ENCODE results near the gene SUGP1. TPM values are rescaled to one million over a fixed set of nuclear protein-coding genes. Genes with fewer than 3 reads are reported as not detected.

Gene SUGP1
- total RNA-seq, 1 donor from 2014 or later = 25.5 TPM

DNA sequence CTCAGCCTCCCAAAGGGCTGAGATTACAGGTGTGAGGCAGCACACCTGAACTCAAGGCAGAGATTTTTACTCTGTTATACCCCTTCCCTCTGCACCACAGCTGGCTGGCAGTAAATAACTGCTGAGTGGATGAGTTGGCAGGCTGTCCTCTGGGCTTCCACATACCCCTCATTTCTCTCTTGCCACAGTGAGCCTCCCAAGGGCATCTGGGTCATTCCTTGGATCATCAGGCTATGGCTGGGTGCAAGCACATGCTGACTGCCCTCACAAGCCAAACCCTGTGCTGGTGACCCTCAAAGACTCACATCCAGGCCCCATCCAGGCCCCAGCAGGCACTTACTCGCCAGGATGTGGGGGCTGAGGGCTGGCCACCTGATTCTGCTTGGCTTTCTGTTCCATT lies 4.2 kb downstream of the SUGP1 start:
- no peak for DNase-seq (ENCODE audit: extremely low spot score in 2 of 2)
- H3K27me3 ChIP-seq = no peaks in the 10 kb centered on the region
- TF ChIP-seq POLR2AphosphoS5 (IDR thresholded peaks at IDR 0.05; ENCODE audit: insufficient read depth in 1 of 2, low read depth in 1 of 2) = no peak
- TF ChIP-seq, protein P1, sequence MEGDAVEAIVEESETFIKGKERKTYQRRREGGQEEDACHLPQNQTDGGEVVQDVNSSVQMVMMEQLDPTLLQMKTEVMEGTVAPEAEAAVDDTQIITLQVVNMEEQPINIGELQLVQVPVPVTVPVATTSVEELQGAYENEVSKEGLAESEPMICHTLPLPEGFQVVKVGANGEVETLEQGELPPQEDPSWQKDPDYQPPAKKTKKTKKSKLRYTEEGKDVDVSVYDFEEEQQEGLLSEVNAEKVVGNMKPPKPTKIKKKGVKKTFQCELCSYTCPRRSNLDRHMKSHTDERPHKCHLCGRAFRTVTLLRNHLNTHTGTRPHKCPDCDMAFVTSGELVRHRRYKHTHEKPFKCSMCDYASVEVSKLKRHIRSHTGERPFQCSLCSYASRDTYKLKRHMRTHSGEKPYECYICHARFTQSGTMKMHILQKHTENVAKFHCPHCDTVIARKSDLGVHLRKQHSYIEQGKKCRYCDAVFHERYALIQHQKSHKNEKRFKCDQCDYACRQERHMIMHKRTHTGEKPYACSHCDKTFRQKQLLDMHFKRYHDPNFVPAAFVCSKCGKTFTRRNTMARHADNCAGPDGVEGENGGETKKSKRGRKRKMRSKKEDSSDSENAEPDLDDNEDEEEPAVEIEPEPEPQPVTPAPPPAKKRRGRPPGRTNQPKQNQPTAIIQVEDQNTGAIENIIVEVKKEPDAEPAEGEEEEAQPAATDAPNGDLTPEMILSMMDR (IDR thresholded peaks at IDR 0.05) = no peak
- no peak for TF ChIP-seq POLR2A (IDR thresholded peaks at IDR 0.05)
- H3K36me3 ChIP-seq = peaks cover 0 to 31% of the 10 kb centered on the region in 2 donors
- no peak overlapping the region for H3K4me3 ChIP-seq
- H3K9me3 ChIP-seq = no peaks in the 10 kb centered on the region
- intact Hi-C loops (cut with DNase I) = loop anchor here (10.0 kb wide), 1 partner anchor 121 kb away; the partner anchor contains the start of genes BORCS8 and RFXANK
- H3K27ac ChIP-seq = no peak overlapping the region
- H3K4me1 ChIP-seq = peaks cover 12% of the 10 kb centered on the region

DNA sequence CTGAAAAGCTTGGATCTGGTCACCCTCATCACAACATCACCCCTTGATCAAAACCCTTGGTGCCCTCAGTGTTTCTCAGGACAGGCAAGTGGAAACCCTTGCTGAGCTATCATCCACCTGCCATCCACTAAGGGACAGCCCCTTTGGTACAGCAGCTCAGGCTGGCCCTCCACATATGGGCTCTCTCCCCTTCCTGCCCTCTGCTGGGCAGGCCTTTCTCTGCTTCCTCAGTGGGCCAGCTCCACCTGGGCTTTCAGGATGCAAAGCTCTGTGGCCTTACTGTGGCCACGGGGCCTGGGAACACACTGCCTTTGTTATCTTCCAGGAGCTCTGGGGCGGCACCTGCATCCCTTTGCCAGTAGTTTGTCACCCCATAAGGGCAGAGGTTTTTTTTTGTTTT lies 4.9 kb downstream of the SUGP1 start:
- no peaks in the 10 kb centered on the region for H3K27me3 ChIP-seq
- TF ChIP-seq POLR2AphosphoS5 (IDR thresholded peaks at IDR 0.05; ENCODE audit: insufficient read depth in 1 of 2, low read depth in 1 of 2) = no peak
- TF ChIP-seq POLR2A (IDR thresholded peaks at IDR 0.05) = no peak
- TF ChIP-seq, protein P1 (IDR thresholded peaks at IDR 0.05) = no peak
- no peak overlapping the region for H3K27ac ChIP-seq
- DNase-seq (ENCODE audit: extremely low spot score in 2 of 2) = no peak
- H3K9me3 ChIP-seq = no peaks in the 10 kb centered on the region
- intact Hi-C loops (cut with DNase I) = loop anchor here (10.0 kb wide), 1 partner anchor 121 kb away; the partner anchor contains the start of genes BORCS8 and RFXANK
- peaks cover 0 to 37% of the 10 kb centered on the region in 2 donors for H3K36me3 ChIP-seq
- H3K4me1 ChIP-seq = peaks cover 12% of the 10 kb centered on the region
- H3K4me3 ChIP-seq = no peak overlapping the region

DNA sequence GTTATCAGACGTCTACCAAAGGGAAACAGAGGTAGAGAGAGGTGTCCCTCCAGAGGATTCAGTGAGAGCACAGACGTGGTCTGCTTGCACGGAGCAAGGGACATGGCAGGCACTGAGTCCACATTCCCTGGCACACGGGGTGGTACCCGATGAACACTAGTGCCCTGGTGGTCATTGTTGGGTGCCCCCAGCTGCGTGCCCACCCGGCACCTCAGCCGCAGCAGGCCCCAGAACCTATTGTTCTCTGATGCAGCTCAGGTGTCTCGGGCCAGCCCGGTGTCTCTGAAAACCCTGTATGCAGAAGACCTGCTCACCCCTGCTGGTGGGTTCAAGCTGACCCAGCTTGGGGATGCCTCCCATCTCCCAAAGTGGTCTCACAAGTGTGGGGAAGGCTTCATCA lies 11.9 kb downstream of the SUGP1 start:
- no peak overlapping the region for H3K4me3 ChIP-seq
- no peak overlapping the region for H3K27ac ChIP-seq
- peaks cover 0 to 70% of the 10 kb centered on the region in 2 donors for H3K36me3 ChIP-seq
- H3K4me1 ChIP-seq = no peaks in the 10 kb centered on the region
- DNase-seq (ENCODE audit: extremely low spot score in 2 of 2) = no peak
- H3K27me3 ChIP-seq = no peaks in the 10 kb centered on the region
- TF ChIP-seq POLR2AphosphoS5 (IDR thresholded peaks at IDR 0.05; ENCODE audit: insufficient read depth in 1 of 2, low read depth in 1 of 2) = no peak
- TF ChIP-seq POLR2A (IDR thresholded peaks at IDR 0.05) = no peak
- TF ChIP-seq, protein P1 (IDR thresholded peaks at IDR 0.05) = no peak
- no peaks in the 10 kb centered on the region for H3K9me3 ChIP-seq
- intact Hi-C loops (cut with DNase I) = no loop called here

DNA sequence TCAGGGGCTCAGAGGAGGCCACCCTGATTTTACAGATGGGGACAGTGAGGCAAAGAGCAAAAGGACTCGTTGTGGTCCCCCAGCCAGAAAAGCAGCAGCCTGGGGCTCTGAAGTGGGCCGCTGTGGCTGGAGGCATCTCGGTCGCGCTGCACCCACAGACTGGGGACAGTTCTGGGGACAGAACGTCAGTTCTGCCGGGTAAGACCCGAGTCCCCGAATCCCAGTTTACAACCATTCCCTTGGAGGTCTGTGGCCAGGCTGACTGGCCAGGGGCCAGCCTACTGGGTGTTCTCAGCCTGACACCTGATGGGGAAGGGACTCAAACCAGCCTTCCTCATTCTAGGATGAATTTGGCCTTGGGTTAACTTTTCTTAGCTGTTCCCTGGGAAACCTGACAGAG lies 14.1 kb downstream of the SUGP1 start:
- Histone ChIP-seq H3K27me3 (no peaks in the 10 kb centered on the region), H3K36me3 (peaks cover 0 to 83% of the 10 kb centered on the region in 2 donors), H3K4me3 (no peak overlapping the region), H3K9me3 (no peaks in the 10 kb centered on the region), H3K27ac (no peak overlapping the region), H3K4me1 (no peaks in the 10 kb centered on the region)
- intact Hi-C loops (cut with DNase I) = no loop called here
- TF ChIP-seq POLR2AphosphoS5 (IDR thresholded peaks at IDR 0.05; ENCODE audit: insufficient read depth in 1 of 2, low read depth in 1 of 2) (no peak), POLR2A (IDR thresholded peaks at IDR 0.05) (no peak)
- TF ChIP-seq, protein P1 (IDR thresholded peaks at IDR 0.05) = no peak
- no peak for DNase-seq (ENCODE audit: extremely low spot score in 2 of 2)

DNA sequence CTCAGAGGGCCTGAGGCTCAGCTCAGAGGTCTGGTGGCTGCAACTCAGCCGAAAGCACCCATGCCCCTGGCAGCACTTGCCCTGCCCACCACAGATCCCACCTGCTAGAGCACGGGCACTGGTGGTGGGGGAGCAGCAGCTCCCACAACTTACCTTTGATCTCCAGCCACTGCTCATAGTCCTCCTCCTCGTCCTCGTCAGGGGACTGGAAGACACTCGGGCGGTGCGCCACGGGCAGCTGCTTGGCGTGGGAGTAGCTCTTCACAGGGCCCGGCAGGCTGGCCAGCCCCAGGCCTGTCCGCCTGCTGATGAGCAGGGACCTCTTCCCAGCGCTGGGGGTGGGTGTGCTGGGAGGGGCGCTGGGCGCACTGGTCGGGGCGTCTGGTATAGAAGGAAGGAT lies 14.6 kb downstream of the SUGP1 start:
- TF ChIP-seq, protein P1 (IDR thresholded peaks at IDR 0.05) = no peak
- no peak for TF ChIP-seq POLR2AphosphoS5 (IDR thresholded peaks at IDR 0.05; ENCODE audit: insufficient read depth in 1 of 2, low read depth in 1 of 2)
- no peak for TF ChIP-seq POLR2A (IDR thresholded peaks at IDR 0.05)
- H3K27ac ChIP-seq = no peak overlapping the region
- intact Hi-C loops (cut with DNase I) = no loop called here
- H3K27me3 ChIP-seq = no peaks in the 10 kb centered on the region
- H3K4me1 ChIP-seq = no peaks in the 10 kb centered on the region
- peaks cover 0 to 78% of the 10 kb centered on the region in 2 donors for H3K36me3 ChIP-seq
- H3K9me3 ChIP-seq = no peaks in the 10 kb centered on the region
- H3K4me3 ChIP-seq = no peak overlapping the region
- DNase-seq (ENCODE audit: extremely low spot score in 2 of 2) = no peak
